GM12891 (cell line): ENCODE data around the gene FAM222A.

ENCODE experiments used
- POLR2A ChIP-seq: IDR thresholded peaks from 2 replicates; pipeline ENCODE4 v1.6.1; 2011; ENCODE audit warnings: low read depth, low read length, control low read depth
- POLR2AphosphoS5 ChIP-seq: IDR thresholded peaks from 2 replicates; pipeline ENCODE4 v1.6.1; 2011; ENCODE audit warnings: low read depth, low read length, control low read depth
- TAF1 ChIP-seq: IDR thresholded peaks from 2 replicates; pipeline ENCODE4 v1.6.1; 2011; ENCODE audit warnings: low read depth, low read length, control low read depth

DNA sequence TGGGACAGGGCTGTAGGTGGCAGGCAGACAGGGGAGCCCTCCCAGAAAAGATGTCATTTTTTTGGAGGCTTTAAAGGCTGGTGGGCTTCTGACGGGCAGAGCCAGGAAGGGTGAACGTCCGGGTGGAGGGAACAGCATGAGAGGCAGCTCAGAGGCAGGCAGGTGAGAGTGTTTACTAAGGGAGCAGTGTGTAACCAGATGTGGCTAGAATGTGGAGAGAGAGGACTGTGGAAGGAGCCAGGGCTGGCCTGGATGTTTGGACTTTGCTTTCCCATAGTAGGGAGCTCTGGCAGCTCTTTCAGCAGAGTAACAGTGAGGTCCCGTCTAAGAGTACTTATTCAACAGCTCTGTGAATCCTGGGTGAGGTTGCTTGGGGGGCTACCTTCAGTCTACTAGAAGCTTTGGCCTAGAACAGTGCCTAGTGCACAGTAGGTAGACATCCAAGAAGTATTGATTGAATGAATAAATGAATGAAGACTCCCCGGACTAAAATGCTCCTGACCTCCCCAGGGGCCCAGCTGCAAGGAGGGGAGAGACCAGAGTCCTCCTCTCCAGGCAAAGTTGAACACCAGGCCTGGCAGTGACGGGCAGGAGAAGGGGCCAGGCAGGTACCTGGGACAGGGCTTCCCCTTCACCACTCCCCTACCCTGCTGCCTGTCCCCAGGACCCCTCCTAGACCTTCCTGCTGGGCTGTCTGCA is 8.5 kb downstream of the FAM222A start:
- no peak for TF ChIP-seq POLR2A
- TF ChIP-seq TAF1, result no peak
- no peak for TF ChIP-seq POLR2AphosphoS5
